ENCODE data around the gene POU2F1. TPM values are rescaled to one million over a fixed set of nuclear protein-coding genes. Genes with fewer than 3 reads are reported as not detected.

POU2F1 gene
- total RNA-seq, 1 experiment from 2014 or later: 24.5 TPM

DNA sequence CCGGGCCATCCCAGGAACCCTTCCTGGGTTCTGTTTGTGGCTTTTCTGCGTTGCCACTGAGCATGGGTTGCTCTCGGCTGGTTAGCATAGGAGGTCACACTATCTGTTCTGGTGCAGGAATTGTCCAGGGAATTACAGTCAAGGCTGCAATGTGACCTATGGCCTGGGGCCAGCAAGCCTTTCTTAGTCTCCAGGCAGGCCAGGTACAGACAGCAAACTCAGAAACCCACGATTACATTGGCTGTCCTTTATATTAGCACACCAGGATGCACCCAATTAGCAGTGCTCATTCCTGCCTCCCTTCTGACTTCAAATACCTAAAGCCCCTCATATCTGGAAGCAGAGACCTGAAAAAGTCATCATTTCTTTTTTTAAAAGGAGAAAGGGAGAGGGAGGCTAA lies 242.4 kb downstream of the POU2F1 start:
- no peak overlapping the region for H3K4me2 ChIP-seq (ENCODE audit: low read length)
- DNase-seq (ENCODE audit: low read depth, low spot score): no peak
- ChIA-PET RAD21 (ENCODE audit: low non-redundant PET in 1 of 2, low total read pairs in 2 of 2, uncharacterized antibody in 2 of 2, unreplicated experiment in 2 of 2) (no interaction called here), CTCF (no interaction called here), POLR2A (no interaction called here)
- BruUV-seq (replicated peaks): no TSS peak
- intact Hi-C loops (cut with micrococcal nuclease): no loop called here
- no peak for ATAC-seq
- H3K9me2 ChIP-seq (ENCODE audit: insufficient read depth): no peaks in the 10 kb centered on the region
- no peak overlapping the region for H3K27ac ChIP-seq (ENCODE audit: low read depth, low read length)
- peaks cover 0 to 3% of the 10 kb centered on the region in 2 experiments; a peak in 1 of 4 replicates for H3K4me1 ChIP-seq (ENCODE audit: control insufficient read depth in 1 of 2, insufficient read depth in 2 of 2, low read length in 2 of 2)
- H3K79me2 ChIP-seq (ENCODE audit: insufficient read depth, low read length): no peaks in the 10 kb centered on the region
- no peak overlapping the region for H2AFZ ChIP-seq (ENCODE audit: low read depth, low read length, poor library complexity, severe bottlenecking)
- no peaks in the 10 kb centered on the region for H3K36me3 ChIP-seq (ENCODE audit: control insufficient read depth in 1 of 2, insufficient read depth in 2 of 2, low read length in 2 of 2)
- no peak overlapping the region for H3K9ac ChIP-seq (ENCODE audit: low read length)
- no peak for TF ChIP-seq EZH2 (IDR thresholded peaks at IDR 0.05)
- H4K20me1 ChIP-seq (ENCODE audit: insufficient read depth): no peaks in the 10 kb centered on the region
- no peak overlapping the region for H3K4me3 ChIP-seq (replicated peaks in 1 of 2; ENCODE audit: low read depth in 1 of 2, low read length in 2 of 2)
- H3K27me3 ChIP-seq (ENCODE audit: insufficient read depth, low read length): no peaks in the 10 kb centered on the region
- no peaks in the 10 kb centered on the region for H3K9me3 ChIP-seq (ENCODE audit: control insufficient read depth in 1 of 2, insufficient read depth in 1 of 2, low read depth in 1 of 2, low read length in 2 of 2)

GRCh38 chr1:167463875-167464575 lies 243.3 kb downstream of the POU2F1 start:
- Histone ChIP-seq H3K4me3 (replicated peaks in 1 of 2; ENCODE audit: low read depth in 1 of 2, low read length in 2 of 2) (no peak overlapping the region), H3K4me2 (ENCODE audit: low read length) (no peak overlapping the region), H3K4me1 (ENCODE audit: control insufficient read depth in 1 of 2, insufficient read depth in 2 of 2, low read length in 2 of 2) (no peaks in the 10 kb centered on the region), H2AFZ (ENCODE audit: low read depth, low read length, poor library complexity, severe bottlenecking) (no peak overlapping the region), H3K9me3 (ENCODE audit: control insufficient read depth in 1 of 2, insufficient read depth in 1 of 2, low read depth in 1 of 2, low read length in 2 of 2) (no peaks in the 10 kb centered on the region), H3K9ac (ENCODE audit: low read length) (no peak overlapping the region), H4K20me1 (ENCODE audit: insufficient read depth) (no peaks in the 10 kb centered on the region), H3K36me3 (ENCODE audit: control insufficient read depth in 1 of 2, insufficient read depth in 2 of 2, low read length in 2 of 2) (no peaks in the 10 kb centered on the region), H3K9me2 (ENCODE audit: insufficient read depth) (no peaks in the 10 kb centered on the region), H3K79me2 (ENCODE audit: insufficient read depth, low read length) (no peaks in the 10 kb centered on the region), H3K27ac (ENCODE audit: low read depth, low read length) (no peak overlapping the region), H3K27me3 (ENCODE audit: insufficient read depth, low read length) (no peaks in the 10 kb centered on the region)
- TF ChIP-seq ZFX (IDR thresholded peaks at IDR 0.05) (no peak), EZH2 (IDR thresholded peaks at IDR 0.05) (no peak), SP1 (IDR thresholded peaks at IDR 0.05; ENCODE audit: low read depth) (no peak), SRF (IDR thresholded peaks at IDR 0.05; ENCODE audit: low read depth) (no peak), CEBPB (IDR thresholded peaks at IDR 0.05; ENCODE audit: low read depth) (no peak), REST (IDR thresholded peaks at IDR 0.05; ENCODE audit: low read depth) (no peak), ELF1 (IDR thresholded peaks at IDR 0.05; ENCODE audit: borderline replicate concordance, low read depth) (no peak), FOSL1 (IDR thresholded peaks at IDR 0.05; ENCODE audit: low read depth) (no peak), POLR2A (IDR thresholded peaks at IDR 0.05; ENCODE audit: borderline replicate concordance, extremely low read depth, insufficient read depth, insufficient read length) (no peak), CTCF (IDR thresholded peaks at IDR 0.05 in 2 of 3, conservative IDR thresholded peaks at IDR 0.05 in 1 of 3; ENCODE audit: borderline replicate concordance in 1 of 3, insufficient read depth in 1 of 3, low read depth in 2 of 3, low read length in 2 of 3) (no peak), SIN3A (IDR thresholded peaks at IDR 0.05; ENCODE audit: low read depth) (no peak), RAD21 (IDR thresholded peaks at IDR 0.05; ENCODE audit: low read depth) (no peak)
- TF ChIP-seq, protein P1, sequence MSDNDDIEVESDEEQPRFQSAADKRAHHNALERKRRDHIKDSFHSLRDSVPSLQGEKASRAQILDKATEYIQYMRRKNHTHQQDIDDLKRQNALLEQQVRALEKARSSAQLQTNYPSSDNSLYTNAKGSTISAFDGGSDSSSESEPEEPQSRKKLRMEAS (IDR thresholded peaks at IDR 0.05): no peak
- intact Hi-C loops (cut with micrococcal nuclease): no loop called here
- ATAC-seq (no peak), DNase-seq (ENCODE audit: low read depth, low spot score) (no peak)
- ChIA-PET RAD21 (ENCODE audit: low non-redundant PET in 1 of 2, low total read pairs in 2 of 2, uncharacterized antibody in 2 of 2, unreplicated experiment in 2 of 2) (no interaction called here), POLR2A (interaction anchor here (1.8 kb wide), 1 partner anchor 9 kb away, joined by 4 read pairs; no protein-coding TSS in a partner anchor), CTCF (no interaction called here)
- no TSS peak for BruUV-seq (replicated peaks)

All from HCT116 (cell line).